Smooth muscle cell of bladder (primary cell): ENCODE measurements around the gene NUP98. TPM values are rescaled to one million over a fixed set of nuclear protein-coding genes. Genes with fewer than 3 reads are reported as not detected.

Experiments used
- total RNA-seq: library from RNA; depleted of rRNA; stranded (reverse); fragments of >200 nt; gene quantifications from 2 replicates; pipeline ENCODE4 v1.2.3, GENCODE V29; 2014

NUP98 gene
- 77.9 and 90.6 TPM in 2 replicates for total RNA-seq

GRCh38 chr11:3797329-3798090 is at the start of gene NUP98:
Gene NUP98 (minus strand): TSS chr11:3797554. CDS start chr11:3782117, 15,437 bp downstream.

GRCh38 chr11:3840870-3841425 is 43.6 kb upstream of the NUP98 start, which contains the start of gene RHOG:
Gene RHOG (minus strand): TSS chr11:3840959. CDS start chr11:3828138, 12,821 bp downstream.

GRCh38 chr11:3807909-3808860 is 10.8 kb upstream of the NUP98 start, which contains the start of gene PGAP2:
Gene PGAP2 (plus strand): TSS chr11:3808560. CDS start chr11:3811260, 2,700 bp downstream.

GRCh38 chr11:3671334-3672254 is 125.8 kb downstream of the NUP98 start, which contains the start of gene CHRNA10:
Gene CHRNA10 (minus strand): TSS chr11:3671384. CDS start chr11:3671312, 72 bp downstream.

GRCh38 chr11:3644817-3645235 is 152.5 kb downstream of the NUP98 start, which contains the start of gene ART1:
Gene ART1 (plus strand): TSS chr11:3645128. CDS start chr11:3659214, 14,086 bp downstream.

GRCh38 chr11:3641701-3642070 is 155.7 kb downstream of the NUP98 start, which contains the start of gene ART5:
Gene ART5 (minus strand): TSS chr11:3641992. CDS start chr11:3641862, 130 bp downstream.

Other genes with a start within 250 kb of the NUP98 start
- gene ART5, start 155.6 kb downstream of the NUP98 start, total RNA-seq, result 0.37 TPM in 1 of 2 replicates, not detected in the other
- not detected in 2 replicates for gene ART1, start 152.4 kb downstream of the NUP98 start, total RNA-seq
- 0.43 and 0.83 TPM in 2 replicates for gene CHRNA10, start 126.2 kb downstream of the NUP98 start, total RNA-seq
- 9.0 and 10.4 TPM in 2 replicates for gene PGAP2, start 11.0 kb upstream of the NUP98 start, total RNA-seq
- gene RHOG, start 43.4 kb upstream of the NUP98 start, total RNA-seq, result 4.4 and 8.3 TPM in 2 replicates
- 26.7 and 40.2 TPM in 2 replicates for gene STIM1, start 58.1 kb upstream of the NUP98 start, total RNA-seq